Loucy (cell line): ENCODE measurements around the gene TRAF6.
A peak's percentile ranks its signal among the peaks of the same experiment; 100 is the strongest.
"Not testable (repeated sequence)": the region's sequence is repeated elsewhere in the genome, so short reads cannot be mapped to it uniquely, and the experiment has no call there.

ENCODE experiments used
- H2AFZ ChIP-seq: fragments of 200-600 bp; sonication (generic); 2 replicates; pipeline ENCODE4 v1.6.0; 2016; ENCODE audit warnings: antibody characterized with exemption, mild to moderate bottlenecking, low read length, moderate library complexity
- H3F3A ChIP-seq: fragments of 200-600 bp; 2 replicates; pipeline ENCODE4 v1.6.0; 2016; ENCODE audit warnings: antibody characterized with exemption, low read depth, mild to moderate bottlenecking
- H3K27me3 ChIP-seq: fragments of 200-600 bp; sonication (generic); 2 replicates; pipeline ENCODE4 v1.6.1; 2014; ENCODE audit warnings: low read length, mild to moderate bottlenecking; ENCODE audit not compliant: insufficient read depth, poor library complexity, severe bottlenecking
- H3K36me3 ChIP-seq: fragments of 200-600 bp; sonication (generic); 2 replicates; pipeline ENCODE4 v1.6.1; 2016; ENCODE audit warnings: low read length; ENCODE audit not compliant: insufficient read depth
- H3K4me1 ChIP-seq: fragments of 200-600 bp; sonication (generic); 2 replicates; pipeline ENCODE4 v1.5.1; 2014; ENCODE audit warnings: low read length, mild to moderate bottlenecking; ENCODE audit not compliant: insufficient read depth, poor library complexity, severe bottlenecking
- H3K4me2 ChIP-seq: fragments of 200-600 bp; sonication (generic); 2 replicates; pipeline ENCODE4 v1.6.0; 2014; ENCODE audit warnings: antibody characterized with exemption, low read length, low read depth, mild to moderate bottlenecking; ENCODE audit not compliant: poor library complexity, severe bottlenecking
- H3K4me3 ChIP-seq: fragments of 200-600 bp; sonication (generic); 2 replicates; pipeline ENCODE4 v1.5.1; 2014; ENCODE audit warnings: low read length, mild to moderate bottlenecking, mixed read lengths; ENCODE audit not compliant: poor library complexity, severe bottlenecking
- H3K79me2 ChIP-seq: fragments of 200-600 bp; sonication (generic); 2 replicates; pipeline ENCODE4 v1.6.1; 2014; ENCODE audit warnings: low read length; ENCODE audit not compliant: insufficient read depth
- H3K9ac ChIP-seq: fragments of 200-600 bp; sonication (generic); 2 replicates; pipeline ENCODE4 v1.6.0; 2014; ENCODE audit warnings: mild to moderate bottlenecking, low read depth, low read length, moderate library complexity; ENCODE audit not compliant: poor library complexity, severe bottlenecking
- H3K9me2 ChIP-seq: fragments of 200-600 bp; sonication (generic); replicated peaks from 2 replicates; pipeline ENCODE4 v1.6.1; 2016; ENCODE audit warnings: low read depth, low read length, mixed read lengths
- H3K9me3 ChIP-seq: fragments of 200-600 bp; sonication (generic); 2 replicates; pipeline ENCODE4 v1.6.1; 2014; ENCODE audit warnings: mild to moderate bottlenecking, antibody characterized with exemption, low read length, low read depth; ENCODE audit not compliant: insufficient read depth
- H4K20me1 ChIP-seq: fragments of 200-600 bp; sonication (generic); 2 replicates; pipeline ENCODE4 v1.6.0; 2014; ENCODE audit warnings: antibody characterized with exemption, low read length, mild to moderate bottlenecking; ENCODE audit not compliant: insufficient read depth, poor library complexity, severe bottlenecking
- CTCF ChIP-seq: fragments of 200-600 bp; sonication (generic); conservative IDR thresholded peaks from 2 replicates; pipeline ENCODE4 v1.5.1; 2014; ENCODE audit warnings: mild to moderate bottlenecking, antibody characterized with exemption, low read length
- EZH2phosphoT487 ChIP-seq: fragments of 200-600 bp; IDR thresholded peaks from 2 replicates; pipeline ENCODE4 v1.6.1; 2018; ENCODE audit warnings: antibody characterized with exemption, mild to moderate bottlenecking, moderate library complexity, borderline replicate concordance

TRAF6 gene

GRCh38 chr11:36487619-36488018 is 22.5 kb downstream of the TRAF6 start:
- peaks cover 52% of the 10 kb centered on the region for H3K36me3 ChIP-seq
- peaks cover 23% of the 10 kb centered on the region for H3F3A ChIP-seq
- H3K9me2 ChIP-seq: no peaks in the 10 kb centered on the region
- H3K27me3 ChIP-seq: no peaks in the 10 kb centered on the region
- H4K20me1 ChIP-seq: no peaks in the 10 kb centered on the region
- TF ChIP-seq CTCF (no peak), EZH2phosphoT487 (no peak)
- H3K79me2 ChIP-seq: peaks cover 17% of the 10 kb centered on the region; the same call in 1 of the 2 replicates
- peak overlapping the region; percentile 88 for H3K4me2 ChIP-seq
- H3K9me3 ChIP-seq: no peaks in the 10 kb centered on the region
- no peak overlapping the region for H2AFZ ChIP-seq
- peak overlapping the region; percentile 58 for H3K4me3 ChIP-seq
- H3K9ac ChIP-seq: peak overlapping the region; percentile 43
- H3K4me1 ChIP-seq: peaks cover 42% of the 10 kb centered on the region

- Histone ChIP-seq H3K27me3 (no peaks in the 10 kb centered on the region), H3K9me3 (no peaks in the 10 kb centered on the region), H3K9me2 (no peaks in the 10 kb centered on the region), H3K36me3 (peaks cover 35% of the 10 kb centered on the region), H3K4me3 (no peak overlapping the region), H3K9ac (no peak overlapping the region), H3F3A (peaks cover 23% of the 10 kb centered on the region), H4K20me1 (no peaks in the 10 kb centered on the region), H2AFZ (no peak overlapping the region), H3K79me2 (peaks cover 12% of the 10 kb centered on the region; the same call in 1 of the 2 replicates), H3K4me2 (no peak overlapping the region), H3K4me1 (peaks cover 42% of the 10 kb centered on the region)
- TF ChIP-seq CTCF: no peak
- TF ChIP-seq EZH2phosphoT487: no peak
Observed at GRCh38 chr11:36485298-36486002, 24.6 kb downstream of the TRAF6 start.

GRCh38 chr11:36483042-36483441 is 27.0 kb downstream of the TRAF6 start:
- H3K9me2 ChIP-seq, H4K20me1 ChIP-seq, H3K4me2 ChIP-seq, H3K9ac ChIP-seq, H3K79me2 ChIP-seq, H3K9me3 ChIP-seq, H3K27me3 ChIP-seq, H3K4me3 ChIP-seq, H2AFZ ChIP-seq: not testable (repeated sequence)
- Histone ChIP-seq H3K4me1 (peaks cover 30% of the 10 kb centered on the region), H3K36me3 (peaks cover 18% of the 10 kb centered on the region), H3F3A (peaks cover 11% of the 10 kb centered on the region; the same call in 1 of the 2 replicates)

GRCh38 chr11:36480833-36481232 is 29.2 kb downstream of the TRAF6 start:
- Histone ChIP-seq H3K27me3 (no peaks in the 10 kb centered on the region), H3K79me2 (no peaks in the 10 kb centered on the region; the same call in 1 of the 2 replicates), H4K20me1 (no peaks in the 10 kb centered on the region), H3F3A (no peaks in the 10 kb centered on the region), H3K4me2 (no peak overlapping the region), H3K4me3 (no peak overlapping the region), H3K9me3 (no peaks in the 10 kb centered on the region), H3K4me1 (peaks cover 17% of the 10 kb centered on the region), H3K9me2 (no peaks in the 10 kb centered on the region), H3K9ac (no peak overlapping the region), H3K36me3 (peaks cover 10% of the 10 kb centered on the region), H2AFZ (no peak overlapping the region)
- TF ChIP-seq EZH2phosphoT487: no peak
- no peak for TF ChIP-seq CTCF
